ENCODE results near the gene GCFC2. TPM values are rescaled to one million over a fixed set of nuclear protein-coding genes. Genes with fewer than 3 reads are reported as not detected.

The GCFC2 gene
- total RNA-seq, 3 donors from 2014 or later, result 41.7 to 42.1 (median 42.1) TPM

- no peaks in the 10 kb centered on the region for H3K36me3 Mint-ChIP-seq (ENCODE audit: insufficient read depth)
- H3K4me3 Mint-ChIP-seq, result no peak overlapping the region
- no peak for ATAC-seq
- H3K27me3 Mint-ChIP-seq (ENCODE audit: low read depth), result peaks cover 22% of the 10 kb centered on the region
- DNase-seq, result no peak
- no peaks in the 10 kb centered on the region for H3K4me1 Mint-ChIP-seq (ENCODE audit: low read depth)
- H3K9me3 Mint-ChIP-seq, result no peaks in the 10 kb centered on the region
These were observed 78.5 kb downstream of the GCFC2 start for GRCh38 chr2:75632091-75632701.

GRCh38 chr2:75627902-75628504, 82.7 kb downstream of the GCFC2 start:
- H3K27me3 Mint-ChIP-seq (ENCODE audit: low read depth), result peaks cover 27% of the 10 kb centered on the region
- no peak overlapping the region for H3K4me3 Mint-ChIP-seq
- H3K4me1 Mint-ChIP-seq (ENCODE audit: low read depth), result no peaks in the 10 kb centered on the region
- DNase-seq, result peak; percentile 50
- ATAC-seq, result peak; percentile 67 to 81
- H3K9me3 Mint-ChIP-seq, result no peaks in the 10 kb centered on the region
- no peaks in the 10 kb centered on the region for H3K36me3 Mint-ChIP-seq (ENCODE audit: insufficient read depth)

GRCh38 chr2:75622929-75623328, 87.8 kb downstream of the GCFC2 start:
- no peaks in the 10 kb centered on the region for H3K36me3 Mint-ChIP-seq (ENCODE audit: insufficient read depth)
- H3K4me3 Mint-ChIP-seq, result no peak overlapping the region
- ATAC-seq, result no peak
- peaks cover 20% of the 10 kb centered on the region for H3K27me3 Mint-ChIP-seq (ENCODE audit: low read depth)
- H3K9me3 Mint-ChIP-seq, result no peaks in the 10 kb centered on the region
- DNase-seq, result no peak
- no peaks in the 10 kb centered on the region for H3K4me1 Mint-ChIP-seq (ENCODE audit: low read depth)

- Mint-ChIP-seq H3K9me3 (no peaks in the 10 kb centered on the region), H3K36me3 (ENCODE audit: insufficient read depth) (no peaks in the 10 kb centered on the region), H3K4me1 (ENCODE audit: low read depth) (no peaks in the 10 kb centered on the region), H3K27me3 (ENCODE audit: low read depth) (peaks cover 20% of the 10 kb centered on the region), H3K4me3 (no peak overlapping the region)
- ATAC-seq, result no peak
- no peak for DNase-seq
These were observed 88.2 kb downstream of the GCFC2 start for GRCh38 chr2:75622500-75622899.

- Mint-ChIP-seq H3K4me3 (no peak overlapping the region), H3K36me3 (ENCODE audit: insufficient read depth) (no peaks in the 10 kb centered on the region), H3K27me3 (ENCODE audit: low read depth) (peaks cover 17% of the 10 kb centered on the region), H3K9me3 (peaks cover 3% of the 10 kb centered on the region), H3K4me1 (ENCODE audit: low read depth) (no peaks in the 10 kb centered on the region)
- DNase-seq, result no peak
- no peak for ATAC-seq
These were observed 89.5 kb downstream of the GCFC2 start for GRCh38 chr2:75621228-75621627.

- DNase-seq, result no peak
- peaks cover 3% of the 10 kb centered on the region for H3K9me3 Mint-ChIP-seq
- ATAC-seq, result no peak
- H3K27me3 Mint-ChIP-seq (ENCODE audit: low read depth), result peaks cover 15% of the 10 kb centered on the region
- no peaks in the 10 kb centered on the region for H3K36me3 Mint-ChIP-seq (ENCODE audit: insufficient read depth)
- no peaks in the 10 kb centered on the region for H3K4me1 Mint-ChIP-seq (ENCODE audit: low read depth)
- H3K4me3 Mint-ChIP-seq, result no peak overlapping the region
These were observed 90.6 kb downstream of the GCFC2 start for GRCh38 chr2:75619956-75620740.

GRCh38 chr2:75616933-75617332, 93.8 kb downstream of the GCFC2 start:
- H3K27me3 Mint-ChIP-seq (ENCODE audit: low read depth), result peaks cover 8% of the 10 kb centered on the region
- H3K4me3 Mint-ChIP-seq, result no peak overlapping the region
- H3K9me3 Mint-ChIP-seq, result peaks cover 3% of the 10 kb centered on the region
- no peak for ATAC-seq
- H3K36me3 Mint-ChIP-seq (ENCODE audit: insufficient read depth), result no peaks in the 10 kb centered on the region
- no peaks in the 10 kb centered on the region for H3K4me1 Mint-ChIP-seq (ENCODE audit: low read depth)
- no peak for DNase-seq

GRCh38 chr2:75616406-75616805, 94.3 kb downstream of the GCFC2 start:
- H3K27me3 Mint-ChIP-seq (ENCODE audit: low read depth), result peaks cover 12% of the 10 kb centered on the region
- H3K4me3 Mint-ChIP-seq, result no peak overlapping the region
- H3K36me3 Mint-ChIP-seq (ENCODE audit: insufficient read depth), result no peaks in the 10 kb centered on the region
- ATAC-seq (no peak), DNase-seq (no peak)
- H3K4me1 Mint-ChIP-seq (ENCODE audit: low read depth), result no peaks in the 10 kb centered on the region
- peaks cover 3% of the 10 kb centered on the region for H3K9me3 Mint-ChIP-seq

- Mint-ChIP-seq H3K4me3 (no peak overlapping the region), H3K36me3 (ENCODE audit: insufficient read depth) (no peaks in the 10 kb centered on the region), H3K9me3 (peaks cover 3% of the 10 kb centered on the region), H3K27me3 (ENCODE audit: low read depth) (peaks cover 19% of the 10 kb centered on the region), H3K4me1 (ENCODE audit: low read depth) (no peaks in the 10 kb centered on the region)
- DNase-seq (no peak), ATAC-seq (no peak)
These were observed 96.5 kb downstream of the GCFC2 start for GRCh38 chr2:75614162-75614651.

GRCh38 chr2:75612862-75613243, 97.9 kb downstream of the GCFC2 start:
- ATAC-seq (no peak), DNase-seq (no peak)
- Mint-ChIP-seq H3K4me3 (no peak overlapping the region), H3K9me3 (peaks cover 3% of the 10 kb centered on the region), H3K27me3 (ENCODE audit: low read depth) (peaks cover 25% of the 10 kb centered on the region), H3K36me3 (ENCODE audit: insufficient read depth) (no peaks in the 10 kb centered on the region), H3K4me1 (ENCODE audit: low read depth) (no peaks in the 10 kb centered on the region)

Other genes with a start within 250 kb of the GCFC2 start
- under 1 TPM in 1 of 3 donors, not detected in 2; 0.13 TPM for gene EVA1A, start 150.0 kb downstream of the GCFC2 start, total RNA-seq
- 10 to 100 TPM; 78.3 to 85.2 (median 78.8) TPM for gene MRPL19, start 64.1 kb downstream of the GCFC2 start, total RNA-seq